Vagina (tissue), 2 donors: ENCODE measurements around the gene SEC24D. TPM values are rescaled to one million over a fixed set of nuclear protein-coding genes. Genes with fewer than 3 reads are reported as not detected.

ENCODE experiments used
- DNase-seq, 2 donors: peaks; one replicate each; pipeline ENCODE4 v3.0.0-alpha.2; 2017; ENCODE audit errors: extremely low spot score in 2 of 2
- H3K27ac ChIP-seq: fragments of 200-600 bp; sonication (generic); one replicate; pipeline ENCODE4 v1.5.1; 2019
- H3K27me3 ChIP-seq: fragments of 200-600 bp; sonication (generic); one replicate; pipeline ENCODE4 v1.5.1; 2019
- H3K36me3 ChIP-seq, 2 donors: fragments of 200-600 bp; sonication (generic); one replicate each; pipeline ENCODE4 v1.5.1; 2017 to 2019
- H3K4me1 ChIP-seq: fragments of 200-600 bp; sonication (generic); one replicate; pipeline ENCODE4 v1.5.1; 2019
- H3K4me3 ChIP-seq, 2 donors: fragments of 200-600 bp; sonication (generic); 1 replicate in 1 of 2; 2 replicates in 1 of 2; pipeline ENCODE4 v1.5.1; 2016 to 2019
- H3K9me3 ChIP-seq: fragments of 200-600 bp; sonication (generic); one replicate; pipeline ENCODE4 v1.5.1; 2019
- CTCF ChIP-seq, 3 experiments: fragments of 450-650 bp in 2 of 3; fragments of 200-600 bp in 1 of 3; sonication (generic) in 1 of 3; IDR thresholded peaks; one replicate each; pipeline ENCODE4 v1.5.1; 2017 to 2019; ENCODE audit warnings: antibody characterized with exemption in 3 of 3, mild to moderate bottlenecking in 2 of 3, moderate library complexity in 2 of 3
- POLR2A ChIP-seq, 2 donors: fragments of 450-650 bp; IDR thresholded peaks; one replicate each; pipeline ENCODE4 v1.6.1; 2017; ENCODE audit warnings: antibody characterized with exemption in 2 of 2, mild to moderate bottlenecking in 2 of 2, moderate library complexity in 2 of 2
- POLR2AphosphoS5 ChIP-seq, 2 donors: sonication (generic); formaldehyde crosslinking; IDR thresholded peaks; one replicate each; pipeline ENCODE4 v1.9.0; 2017; ENCODE audit warnings: antibody characterized with exemption in 2 of 2, mild to moderate bottlenecking in 2 of 2, low read depth in 1 of 2; ENCODE audit not compliant: insufficient read depth in 1 of 2
- intact Hi-C: fragments of 100-400 bp; cut with DNase I; formaldehyde crosslinking; loops from one replicate; pipeline ENCODE4 v1.15.1; 2023
- total RNA-seq: library from RNA; depleted of rRNA; stranded (reverse); fragments of >200 nt; gene quantifications from one replicate; pipeline ENCODE4 v1.2.3, GENCODE V29; 2016

Gene SEC24D
- total RNA-seq, 1 donor from 2014 or later, result 24.1 TPM

- Histone ChIP-seq H3K27ac (no peak overlapping the region), H3K4me3 (no peak overlapping the region), H3K4me1 (no peaks in the 10 kb centered on the region), H3K36me3 (peaks cover 0 to 71% of the 10 kb centered on the region in 2 donors), H3K27me3 (no peaks in the 10 kb centered on the region), H3K9me3 (no peaks in the 10 kb centered on the region)
- DNase-seq, result no peak
- no peak for TF ChIP-seq POLR2A (IDR thresholded peaks at IDR 0.05)
- TF ChIP-seq CTCF (IDR thresholded peaks at IDR 0.05), result no peak
- no peak for TF ChIP-seq POLR2AphosphoS5 (IDR thresholded peaks at IDR 0.05; ENCODE audit: insufficient read depth in 1 of 2, low read depth in 1 of 2)
- intact Hi-C loops, result no loop called here
These were observed 103.2 kb downstream of the SEC24D start for GRCh38 chr4:118732591-118733330.

GRCh38 chr4:118730683-118731082, 105.2 kb downstream of the SEC24D start:
- H3K9me3 ChIP-seq, result no peaks in the 10 kb centered on the region
- peaks cover 0 to 74% of the 10 kb centered on the region in 2 donors for H3K36me3 ChIP-seq
- TF ChIP-seq CTCF (IDR thresholded peaks at IDR 0.05) (no peak), POLR2A (IDR thresholded peaks at IDR 0.05) (no peak), POLR2AphosphoS5 (IDR thresholded peaks at IDR 0.05; ENCODE audit: insufficient read depth in 1 of 2, low read depth in 1 of 2) (no peak)
- H3K27me3 ChIP-seq, result no peaks in the 10 kb centered on the region
- H3K27ac ChIP-seq, result no peak overlapping the region
- no peaks in the 10 kb centered on the region for H3K4me1 ChIP-seq
- intact Hi-C loops, result no loop called here
- no peak overlapping the region for H3K4me3 ChIP-seq
- DNase-seq, result no peak

- Histone ChIP-seq H3K27ac (no peak overlapping the region), H3K36me3 (peaks cover 0 to 80% of the 10 kb centered on the region in 2 donors), H3K9me3 (no peaks in the 10 kb centered on the region), H3K4me1 (no peaks in the 10 kb centered on the region), H3K27me3 (no peaks in the 10 kb centered on the region), H3K4me3 (no peak overlapping the region)
- TF ChIP-seq POLR2AphosphoS5 (IDR thresholded peaks at IDR 0.05; ENCODE audit: insufficient read depth in 1 of 2, low read depth in 1 of 2) (no peak), CTCF (IDR thresholded peaks at IDR 0.05) (no peak), POLR2A (IDR thresholded peaks at IDR 0.05) (no peak)
- no peak for DNase-seq
- intact Hi-C loops, result no loop called here
These were observed 106.3 kb downstream of the SEC24D start for GRCh38 chr4:118729287-118730286.

- Histone ChIP-seq H3K36me3 (peaks cover 0 to 78% of the 10 kb centered on the region in 2 donors), H3K27ac (no peak overlapping the region), H3K4me3 (no peak overlapping the region), H3K4me1 (no peaks in the 10 kb centered on the region), H3K9me3 (no peaks in the 10 kb centered on the region), H3K27me3 (no peaks in the 10 kb centered on the region)
- intact Hi-C loops, result no loop called here
- TF ChIP-seq POLR2AphosphoS5 (IDR thresholded peaks at IDR 0.05; ENCODE audit: insufficient read depth in 1 of 2, low read depth in 1 of 2), result no peak
- no peak for TF ChIP-seq CTCF (IDR thresholded peaks at IDR 0.05)
- TF ChIP-seq POLR2A (IDR thresholded peaks at IDR 0.05), result no peak
- no peak for DNase-seq
These were observed 108.6 kb downstream of the SEC24D start for GRCh38 chr4:118727360-118727759.
